Measurements from ENCODE around the gene NCOA1.

- TF ChIP-seq POLR2A (IDR thresholded peaks at IDR 0.05) (no peak), CTCF (IDR thresholded peaks at IDR 0.05) (no peak)
Measured at GRCh38 chr2:24566209-24566608, 75.2 kb downstream of the NCOA1 start.
